Prostate gland (tissue), 2 donors: ENCODE measurements around the gene SHISA7.

ENCODE experiments used
- POLR2AphosphoS5 ChIP-seq: sonication (generic); formaldehyde crosslinking; IDR thresholded peaks from one replicate; pipeline ENCODE4 v1.6.1; 2017; ENCODE audit warnings: antibody characterized with exemption
- TF ChIP-seq, protein P1 (sequence below), 4 experiments: fragments of 200-600 bp in 2 of 4; fragments of 450-650 bp in 2 of 4; sonication (generic) in 2 of 4; IDR thresholded peaks; 1 replicate in 3 of 4; 2 replicates in 1 of 4; pipeline ENCODE4 v1.5.1; 2016 to 2019; ENCODE audit warnings: antibody characterized with exemption in 4 of 4, mild to moderate bottlenecking in 2 of 4, moderate library complexity in 2 of 4

DNA sequence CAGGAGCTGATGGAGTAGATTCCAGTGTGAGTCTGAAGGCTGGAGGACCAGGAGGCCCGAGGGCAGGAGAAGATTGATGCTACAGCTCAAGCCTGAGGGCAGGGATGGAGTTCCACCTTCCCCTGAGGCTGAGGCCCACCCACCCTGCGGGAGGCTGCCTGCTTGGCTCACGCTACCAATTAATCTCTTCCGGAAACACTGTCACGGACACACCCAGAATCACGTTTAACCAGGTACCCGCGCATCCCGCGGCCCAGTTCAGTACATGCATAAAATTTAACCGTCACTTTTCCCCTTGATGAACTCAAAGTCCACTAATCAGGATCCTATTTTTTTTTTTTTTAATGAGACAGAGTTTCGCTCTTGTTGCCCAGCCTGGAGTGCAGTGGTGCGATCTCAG lies 28.2 kb upstream of the SHISA7 start:
- no peak for TF ChIP-seq POLR2AphosphoS5
- TF ChIP-seq, protein P1, sequence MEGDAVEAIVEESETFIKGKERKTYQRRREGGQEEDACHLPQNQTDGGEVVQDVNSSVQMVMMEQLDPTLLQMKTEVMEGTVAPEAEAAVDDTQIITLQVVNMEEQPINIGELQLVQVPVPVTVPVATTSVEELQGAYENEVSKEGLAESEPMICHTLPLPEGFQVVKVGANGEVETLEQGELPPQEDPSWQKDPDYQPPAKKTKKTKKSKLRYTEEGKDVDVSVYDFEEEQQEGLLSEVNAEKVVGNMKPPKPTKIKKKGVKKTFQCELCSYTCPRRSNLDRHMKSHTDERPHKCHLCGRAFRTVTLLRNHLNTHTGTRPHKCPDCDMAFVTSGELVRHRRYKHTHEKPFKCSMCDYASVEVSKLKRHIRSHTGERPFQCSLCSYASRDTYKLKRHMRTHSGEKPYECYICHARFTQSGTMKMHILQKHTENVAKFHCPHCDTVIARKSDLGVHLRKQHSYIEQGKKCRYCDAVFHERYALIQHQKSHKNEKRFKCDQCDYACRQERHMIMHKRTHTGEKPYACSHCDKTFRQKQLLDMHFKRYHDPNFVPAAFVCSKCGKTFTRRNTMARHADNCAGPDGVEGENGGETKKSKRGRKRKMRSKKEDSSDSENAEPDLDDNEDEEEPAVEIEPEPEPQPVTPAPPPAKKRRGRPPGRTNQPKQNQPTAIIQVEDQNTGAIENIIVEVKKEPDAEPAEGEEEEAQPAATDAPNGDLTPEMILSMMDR (IDR thresholded peaks at IDR 0.05) = no peak
